GM21723 (cell line): Measurements from ENCODE around the gene ARHGEF39.
A peak's percentile ranks its signal among the peaks of the same experiment; 100 is the strongest.

ENCODE experiments used
- ATAC-seq: cut with Tn5 transposase; IDR thresholded peaks from one replicate; pipeline ENCODE4 v1.9.1; 2021; ENCODE audit warnings: mild to moderate bottlenecking, moderate library complexity; ENCODE audit not compliant: unreplicated experiment

The ARHGEF39 gene

GRCh38 chr9:35679091-35679490 is 14.1 kb upstream of the ARHGEF39 start:
- no peak for ATAC-seq

- no peak for ATAC-seq
Observed at GRCh38 chr9:35675732-35676392, 10.9 kb upstream of the ARHGEF39 start.

- no peak for ATAC-seq
Observed at GRCh38 chr9:35675204-35675603, 10.2 kb upstream of the ARHGEF39 start.

- ATAC-seq: no peak
Observed at GRCh38 chr9:35674025-35674361, 9.0 kb upstream of the ARHGEF39 start.

- ATAC-seq: no peak
Observed at GRCh38 chr9:35673132-35674024, 8.4 kb upstream of the ARHGEF39 start, which contains the start of gene CA9. Gene CA9 (plus strand): TSS chr9:35673928. CDS start chr9:35673960, 32 bp downstream.

- no peak for ATAC-seq
Observed at GRCh38 chr9:35669331-35670145, 4.5 kb upstream of the ARHGEF39 start.

GRCh38 chr9:35667939-35668338 is 2.9 kb upstream of the ARHGEF39 start:
- ATAC-seq: no peak

GRCh38 chr9:35666549-35666948 is 1.6 kb upstream of the ARHGEF39 start:
- ATAC-seq: no peak

GRCh38 chr9:35666045-35666444 is 1.1 kb upstream of the ARHGEF39 start:
- no peak for ATAC-seq

GRCh38 chr9:35665471-35665818 is 450 bp upstream of the ARHGEF39 start:
- no peak for ATAC-seq

- no peak for ATAC-seq
Observed at GRCh38 chr9:35662437-35662836, 2.6 kb downstream of the ARHGEF39 start.

GRCh38 chr9:35661756-35662350 is 3.1 kb downstream of the ARHGEF39 start:
- ATAC-seq: no peak

GRCh38 chr9:35660966-35661415 is 4.0 kb downstream of the ARHGEF39 start:
- ATAC-seq: no peak

GRCh38 chr9:35659340-35659739 is 5.7 kb downstream of the ARHGEF39 start:
- no peak for ATAC-seq

GRCh38 chr9:35658968-35659220 is 6.1 kb downstream of the ARHGEF39 start:
- ATAC-seq: peak; percentile 10

GRCh38 chr9:35658137-35658967 is 6.6 kb downstream of the ARHGEF39 start, which contains the start of gene CCDC107:
Gene CCDC107 (plus strand): TSS chr9:35658292. CDS start chr9:35658380, 88 bp downstream.
- ATAC-seq: peak; percentile 49

GRCh38 chr9:35657546-35658136 is 7.4 kb downstream of the ARHGEF39 start, which contains the start of gene RMRP:
Gene RMRP (minus strand): TSS chr9:35658019.
- peak; percentile 87 for ATAC-seq

- ATAC-seq: peak; percentile 2
Observed at GRCh38 chr9:35656831-35657545, 8.0 kb downstream of the ARHGEF39 start.

- ATAC-seq: no peak
Observed at GRCh38 chr9:35656348-35656747, 8.6 kb downstream of the ARHGEF39 start.
